ENCODE results near the gene MIPOL1. TPM values are rescaled to one million over a fixed set of nuclear protein-coding genes. Genes with fewer than 3 reads are reported as not detected.
A peak's percentile ranks its signal among the peaks of the same experiment; 100 is the strongest.
"Not testable (repeated sequence)": the region's sequence is repeated elsewhere in the genome, so short reads cannot be mapped to it uniquely, and the experiment has no call there.

The MIPOL1 gene
- total RNA-seq, 1 donor from 2014 or later: 12.1 TPM

DNA sequence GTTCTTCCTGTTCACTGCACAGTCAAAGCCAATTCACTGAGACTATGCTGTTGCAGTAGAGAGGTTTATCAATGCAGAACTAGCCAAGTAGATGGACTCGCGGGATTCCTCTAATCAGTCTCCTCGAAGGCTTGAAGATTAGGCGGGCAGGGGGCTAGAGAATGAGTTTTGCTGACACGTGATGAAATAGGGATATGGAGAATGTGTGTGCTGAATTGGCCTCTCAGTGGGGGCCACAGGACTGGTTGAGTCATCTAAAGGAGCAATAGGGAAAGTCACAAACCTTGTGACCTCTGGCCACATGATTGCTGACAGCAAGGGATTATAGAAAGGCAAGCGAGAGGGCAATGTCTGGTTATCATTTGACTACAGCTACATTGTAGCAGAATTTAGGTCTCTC is 12.7 kb downstream of the MIPOL1 start:
- TF ChIP-seq, protein P1, sequence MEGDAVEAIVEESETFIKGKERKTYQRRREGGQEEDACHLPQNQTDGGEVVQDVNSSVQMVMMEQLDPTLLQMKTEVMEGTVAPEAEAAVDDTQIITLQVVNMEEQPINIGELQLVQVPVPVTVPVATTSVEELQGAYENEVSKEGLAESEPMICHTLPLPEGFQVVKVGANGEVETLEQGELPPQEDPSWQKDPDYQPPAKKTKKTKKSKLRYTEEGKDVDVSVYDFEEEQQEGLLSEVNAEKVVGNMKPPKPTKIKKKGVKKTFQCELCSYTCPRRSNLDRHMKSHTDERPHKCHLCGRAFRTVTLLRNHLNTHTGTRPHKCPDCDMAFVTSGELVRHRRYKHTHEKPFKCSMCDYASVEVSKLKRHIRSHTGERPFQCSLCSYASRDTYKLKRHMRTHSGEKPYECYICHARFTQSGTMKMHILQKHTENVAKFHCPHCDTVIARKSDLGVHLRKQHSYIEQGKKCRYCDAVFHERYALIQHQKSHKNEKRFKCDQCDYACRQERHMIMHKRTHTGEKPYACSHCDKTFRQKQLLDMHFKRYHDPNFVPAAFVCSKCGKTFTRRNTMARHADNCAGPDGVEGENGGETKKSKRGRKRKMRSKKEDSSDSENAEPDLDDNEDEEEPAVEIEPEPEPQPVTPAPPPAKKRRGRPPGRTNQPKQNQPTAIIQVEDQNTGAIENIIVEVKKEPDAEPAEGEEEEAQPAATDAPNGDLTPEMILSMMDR (IDR thresholded peaks at IDR 0.05; ENCODE audit: unreplicated experiment): no peak
- Mint-ChIP-seq H3K27ac (ENCODE audit: unreplicated experiment) (no peak overlapping the region), H3K9me3 (ENCODE audit: unreplicated experiment) (peaks cover 18% of the 10 kb centered on the region), H3K4me3 (ENCODE audit: unreplicated experiment) (no peak overlapping the region), H3K36me3 (ENCODE audit: low read depth, unreplicated experiment) (peaks cover 29% of the 10 kb centered on the region), H3K4me1 (ENCODE audit: unreplicated experiment) (peaks cover 10% of the 10 kb centered on the region), H3K27me3 (ENCODE audit: unreplicated experiment) (peaks cover 12% of the 10 kb centered on the region)
- DNase-seq (ENCODE audit: low spot score): no peak

DNA sequence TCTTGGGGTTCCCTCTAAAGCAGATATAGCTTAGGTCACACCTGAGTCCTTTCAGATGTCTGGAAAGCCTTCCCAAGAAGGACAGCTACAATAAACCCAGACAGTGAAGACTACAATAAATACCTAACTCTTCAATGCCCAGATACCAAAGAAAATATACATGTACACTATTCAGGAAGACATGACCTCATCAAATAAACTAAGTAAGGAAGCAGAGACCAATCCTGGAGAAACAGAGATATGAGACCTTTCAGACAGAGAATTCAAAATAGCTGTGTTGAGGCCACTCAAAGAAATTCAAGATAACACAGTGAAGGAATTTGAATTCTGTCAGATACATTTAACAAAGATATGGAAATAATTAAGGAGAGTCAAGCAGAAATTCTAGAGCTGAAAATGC is 15.3 kb downstream of the MIPOL1 start:
- DNase-seq (ENCODE audit: low spot score): no peak
- TF ChIP-seq, protein P1 (IDR thresholded peaks at IDR 0.05; ENCODE audit: unreplicated experiment): no peak
- H3K27me3 Mint-ChIP-seq (ENCODE audit: unreplicated experiment): peaks cover 10% of the 10 kb centered on the region
- H3K4me3 Mint-ChIP-seq (ENCODE audit: unreplicated experiment): no peak overlapping the region
- H3K36me3 Mint-ChIP-seq (ENCODE audit: low read depth, unreplicated experiment): peaks cover 16% of the 10 kb centered on the region
- peaks cover 5% of the 10 kb centered on the region for H3K9me3 Mint-ChIP-seq (ENCODE audit: unreplicated experiment)
- H3K4me1 Mint-ChIP-seq (ENCODE audit: unreplicated experiment): peaks cover 10% of the 10 kb centered on the region
- no peak overlapping the region for H3K27ac Mint-ChIP-seq (ENCODE audit: unreplicated experiment)

DNA sequence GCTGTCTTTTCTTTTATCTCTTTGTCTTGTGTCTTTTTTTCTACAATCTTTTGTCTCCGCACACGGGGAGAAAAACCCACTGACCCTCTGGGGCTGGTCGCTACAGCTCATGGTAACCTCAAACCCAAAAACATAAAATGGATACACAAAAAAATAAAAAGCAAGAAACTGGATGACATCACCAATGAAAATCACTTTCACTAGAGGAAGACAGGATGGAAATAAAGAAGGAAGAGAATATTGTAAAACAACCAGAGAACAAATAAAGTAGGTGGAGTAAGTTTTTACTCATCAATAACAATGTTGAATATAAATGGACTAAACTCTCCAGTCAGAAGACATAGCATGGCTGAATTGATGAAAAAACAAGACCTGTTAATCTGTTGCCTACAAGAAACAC is 17.6 kb downstream of the MIPOL1 start:
- no peak overlapping the region for H3K27ac Mint-ChIP-seq (ENCODE audit: unreplicated experiment)
- no peak overlapping the region for H3K4me3 Mint-ChIP-seq (ENCODE audit: unreplicated experiment)
- H3K4me1 Mint-ChIP-seq (ENCODE audit: unreplicated experiment): peaks cover 10% of the 10 kb centered on the region
- DNase-seq (ENCODE audit: low spot score): no peak
- peaks cover 9% of the 10 kb centered on the region for H3K36me3 Mint-ChIP-seq (ENCODE audit: low read depth, unreplicated experiment)
- peaks cover 10% of the 10 kb centered on the region for H3K27me3 Mint-ChIP-seq (ENCODE audit: unreplicated experiment)
- H3K9me3 Mint-ChIP-seq (ENCODE audit: unreplicated experiment): peaks cover 5% of the 10 kb centered on the region
- TF ChIP-seq, protein P1 (IDR thresholded peaks at IDR 0.05; ENCODE audit: unreplicated experiment): no peak

DNA sequence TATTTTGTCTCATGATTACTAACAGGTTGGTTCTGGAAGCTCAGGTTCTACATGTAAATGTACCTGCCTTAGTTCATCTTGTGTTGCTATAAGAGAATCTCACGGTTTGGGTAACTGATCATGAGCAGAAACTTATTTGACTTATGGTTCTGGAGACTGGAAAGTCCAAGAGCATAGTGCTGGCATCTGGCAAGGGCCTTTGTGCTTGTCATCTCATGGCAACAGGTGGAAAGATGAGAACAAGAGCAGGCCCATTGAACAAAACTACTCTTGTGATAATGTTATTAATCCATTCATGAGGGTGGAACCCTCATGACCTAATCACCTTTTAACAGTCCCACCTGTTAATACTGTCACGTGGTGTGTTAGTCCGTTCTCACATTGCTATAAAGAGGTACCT is 23.3 kb downstream of the MIPOL1 start:
- TF ChIP-seq, protein P1 (IDR thresholded peaks at IDR 0.05; ENCODE audit: unreplicated experiment): no peak
- Mint-ChIP-seq H3K27ac (ENCODE audit: unreplicated experiment) (no peak overlapping the region), H3K36me3 (ENCODE audit: low read depth, unreplicated experiment) (peaks cover 25% of the 10 kb centered on the region), H3K9me3 (ENCODE audit: unreplicated experiment) (peaks cover 15% of the 10 kb centered on the region), H3K4me3 (ENCODE audit: unreplicated experiment) (no peak overlapping the region), H3K27me3 (ENCODE audit: unreplicated experiment) (no peaks in the 10 kb centered on the region), H3K4me1 (ENCODE audit: unreplicated experiment) (no peaks in the 10 kb centered on the region)
- DNase-seq (ENCODE audit: low spot score): no peak

DNA sequence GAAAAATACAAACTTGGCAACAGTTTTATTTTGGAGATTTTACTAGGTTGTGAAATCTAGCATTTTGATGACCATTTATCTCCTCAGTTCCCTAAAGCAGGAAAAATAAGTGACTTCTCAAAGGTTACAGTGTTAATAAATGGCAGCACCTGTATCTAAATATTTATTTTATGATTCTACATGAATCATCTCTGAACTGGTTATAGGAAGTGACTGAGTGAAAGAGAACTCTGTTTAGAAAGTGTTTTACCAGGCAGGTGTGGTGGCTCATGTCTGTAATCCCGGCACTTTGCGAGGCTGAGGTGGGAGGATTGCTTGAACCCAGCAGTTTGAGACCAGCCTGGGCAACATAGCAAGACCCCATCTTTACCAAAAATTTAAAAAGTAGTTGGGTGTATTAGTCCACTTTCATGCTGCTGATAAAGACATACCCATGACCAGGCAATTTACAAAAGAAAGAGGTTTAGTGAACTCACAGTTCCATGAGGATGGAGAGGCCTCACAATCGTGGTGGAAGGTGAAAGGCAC is 26.3 kb downstream of the MIPOL1 start:
- peaks cover 16% of the 10 kb centered on the region for H3K9me3 Mint-ChIP-seq (ENCODE audit: unreplicated experiment)
- peak overlapping the region; percentile 21 for H3K4me3 Mint-ChIP-seq (ENCODE audit: unreplicated experiment)
- H3K27ac Mint-ChIP-seq (ENCODE audit: unreplicated experiment): no peak overlapping the region
- no peak for DNase-seq (ENCODE audit: low spot score)
- peaks cover 25% of the 10 kb centered on the region for H3K36me3 Mint-ChIP-seq (ENCODE audit: low read depth, unreplicated experiment)
- TF ChIP-seq, protein P1 (IDR thresholded peaks at IDR 0.05; ENCODE audit: unreplicated experiment): no peak
- H3K4me1 Mint-ChIP-seq (ENCODE audit: unreplicated experiment): no peaks in the 10 kb centered on the region
- H3K27me3 Mint-ChIP-seq (ENCODE audit: unreplicated experiment): peaks cover 1% of the 10 kb centered on the region

DNA sequence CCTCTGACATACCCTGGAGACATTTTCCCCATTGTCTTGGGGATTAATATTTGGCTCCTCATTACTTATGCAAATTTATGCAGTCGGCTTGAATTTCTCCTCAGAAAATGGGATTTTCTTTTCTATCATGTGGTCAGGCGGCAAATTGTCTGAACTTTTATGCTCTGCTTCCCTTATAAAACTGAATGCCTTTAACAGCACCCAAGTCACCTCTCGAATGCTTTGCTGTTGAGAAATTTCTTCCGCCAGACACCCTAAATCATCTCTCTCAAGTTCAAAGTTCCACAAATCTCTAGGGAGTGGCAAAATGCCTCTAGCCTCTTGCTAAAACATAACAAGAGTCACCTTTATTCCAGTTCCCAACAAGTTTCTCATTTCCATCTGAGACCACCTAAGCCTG is 27.9 kb downstream of the MIPOL1 start:
- not testable (repeated sequence) for H3K4me1 Mint-ChIP-seq (ENCODE audit: unreplicated experiment); DNase-seq (ENCODE audit: low spot score); H3K27me3 Mint-ChIP-seq (ENCODE audit: unreplicated experiment); H3K27ac Mint-ChIP-seq (ENCODE audit: unreplicated experiment)
- Mint-ChIP-seq H3K36me3 (ENCODE audit: low read depth, unreplicated experiment) (peaks cover 25% of the 10 kb centered on the region), H3K9me3 (ENCODE audit: unreplicated experiment) (peaks cover 16% of the 10 kb centered on the region), H3K4me3 (ENCODE audit: unreplicated experiment) (peak overlapping the region; percentile 59)
